Spinal cord (tissue), 10 donors: ENCODE data around the gene PARN. TPM values are rescaled to one million over a fixed set of nuclear protein-coding genes. Genes with fewer than 3 reads are reported as not detected.
"Not testable (repeated sequence)": the region's sequence is repeated elsewhere in the genome, so short reads cannot be mapped to it uniquely, and the experiment has no call there.

Experiments
- DNase-seq, 6 donors: peaks; one replicate each; pipeline versions ENCODE4 v3.0.0 to v3.0.0-alpha.2; 2013 to 2015; ENCODE audit warnings: low spot score in 6 of 6, low read depth in 4 of 6
- H3K27ac ChIP-seq: one replicate; pipeline ENCODE4 v1.5.1; 2013; ENCODE audit warnings: low read depth, low read length, control low read depth
- H3K27me3 ChIP-seq: one replicate; pipeline ENCODE4 v1.6.1; 2013; ENCODE audit warnings: low read length; ENCODE audit not compliant: control insufficient read depth, insufficient read depth
- H3K36me3 ChIP-seq: one replicate; pipeline ENCODE4 v1.6.1; 2013; ENCODE audit warnings: low read length; ENCODE audit not compliant: control insufficient read depth, insufficient read depth
- H3K4me1 ChIP-seq: one replicate; pipeline ENCODE4 v1.6.1; 2013; ENCODE audit warnings: low read length; ENCODE audit not compliant: control insufficient read depth, insufficient read depth
- H3K4me3 ChIP-seq: one replicate; pipeline ENCODE4 v1.5.1; 2013; ENCODE audit warnings: low read depth, low read length, control low read depth
- H3K9me3 ChIP-seq: one replicate; pipeline ENCODE4 v1.6.1; 2013; ENCODE audit warnings: low read length; ENCODE audit not compliant: control insufficient read depth, insufficient read depth
- WGBS: methylation state at CpG from one replicate; pipeline ENCODE4 v1.1.5; 2013; ENCODE audit warnings: missing lambda C conversion rate; ENCODE audit not compliant: insufficient coverage; 5-methylcytosine and 5-hydroxymethylcytosine counted together
- polyA plus RNA-seq, 2 donors: library from polyadenylated mRNA; unstranded; fragments of 120-200 nt; gene quantifications; one replicate each; pipeline ENCODE4 v1.2.1, GENCODE V29; 2013; ENCODE audit not compliant: insufficient read length in 2 of 2
- total RNA-seq, 2 donors: library from RNA; depleted of rRNA in 1 of 2; stranded (reverse); fragments of 120-200 nt in 1 of 2; fragments of >200 nt in 1 of 2; gene quantifications; one replicate each; pipeline versions ENCODE4 v1.2.3 to v1.2.4, GENCODE V29; 2013 to 2014
- donor health status: healthy.

Gene PARN
- total and polyA plus RNA-seq, 4 donors = 23.5 to 33.6 (median 25.2) TPM

DNA sequence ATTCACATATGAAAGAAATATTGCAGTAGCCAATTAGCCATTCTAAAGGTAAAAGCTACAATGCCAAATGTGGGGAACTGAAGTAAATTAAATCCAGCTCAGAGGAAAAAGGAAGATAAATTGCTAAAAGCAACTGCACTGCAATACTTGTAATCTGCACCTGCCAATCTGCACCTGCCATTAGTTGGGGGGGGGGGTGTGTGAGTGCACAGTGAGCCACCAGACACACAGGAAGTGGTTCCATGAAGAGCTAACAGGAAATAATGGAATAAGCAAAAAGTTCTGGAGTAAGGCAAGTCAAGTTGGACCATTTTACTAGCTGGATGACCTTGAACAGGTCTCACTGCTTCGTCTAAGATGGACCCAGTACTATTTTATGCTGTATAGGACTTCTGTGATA, 191.8 kb downstream of the PARN start:
- H3K27ac ChIP-seq = no peak overlapping the region

DNA sequence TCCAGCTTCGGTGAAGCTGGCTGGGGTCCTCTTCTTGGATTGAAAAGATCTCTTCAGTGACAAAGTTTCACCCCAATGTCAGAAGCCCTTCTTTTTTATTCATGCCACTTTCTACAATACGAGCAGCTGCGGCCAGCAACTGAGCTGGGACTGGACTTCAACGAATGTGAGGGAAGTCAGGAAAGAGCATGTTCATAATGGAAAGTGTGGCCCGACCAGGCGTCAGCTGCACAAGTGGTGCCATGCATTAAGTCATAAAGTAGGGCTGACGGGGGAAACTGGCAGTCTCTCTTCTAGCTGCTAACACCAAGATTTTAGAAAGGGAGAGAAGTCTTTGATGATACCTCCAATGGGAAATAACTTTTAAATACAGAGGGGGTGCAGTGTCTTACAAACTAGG, 192.6 kb downstream of the PARN start:
- Histone ChIP-seq H3K27me3 (no peaks in the 10 kb centered on the region), H3K9me3 (no peaks in the 10 kb centered on the region), H3K27ac (no peak overlapping the region), H3K4me1 (no peaks in the 10 kb centered on the region), H3K36me3 (peaks cover 6% of the 10 kb centered on the region), H3K4me3 (no peak overlapping the region)
- WGBS = 55% methylated on average over 3 of the region's 7 CpGs
- DNase-seq = no peak

More for the DNA sequence above, 191.8 kb downstream of the PARN start:
- Histone ChIP-seq H3K9me3 (no peaks in the 10 kb centered on the region), H3K4me1 (no peaks in the 10 kb centered on the region), H3K36me3 (peaks cover 6% of the 10 kb centered on the region), H3K27me3 (no peaks in the 10 kb centered on the region), H3K4me3 (no peak overlapping the region)
- DNase-seq = no peak
- 100% methylated on average over 1 of the region's 1 CpG for WGBS

DNA sequence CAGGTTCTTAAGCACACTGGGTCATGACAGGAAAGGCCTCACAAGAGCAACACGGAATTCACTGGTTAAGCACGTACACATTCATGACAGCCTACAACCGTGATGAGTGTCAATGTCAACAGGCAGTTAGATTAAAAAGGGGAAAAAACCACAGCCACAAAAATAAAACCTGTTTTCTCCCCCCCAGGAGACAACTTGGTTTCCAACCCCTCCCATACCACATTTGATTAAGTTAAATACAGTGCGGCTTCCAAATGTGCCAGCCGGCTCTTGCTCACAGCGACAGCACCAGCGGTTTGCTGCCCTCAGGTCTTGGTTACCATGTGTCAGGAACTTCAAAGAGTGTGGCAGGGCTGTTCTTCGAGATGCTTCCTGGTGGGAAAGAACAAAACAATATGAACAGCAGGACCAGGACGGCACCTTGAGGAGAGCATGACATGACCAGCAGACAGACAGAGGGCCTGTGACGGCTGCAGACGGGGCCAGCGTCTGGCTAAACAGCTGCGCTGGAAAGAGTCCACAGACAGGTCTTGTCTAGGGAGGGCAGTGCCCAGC, 193.6 kb downstream of the PARN start:
- Histone ChIP-seq H3K4me1 (no peaks in the 10 kb centered on the region), H3K27me3 (no peaks in the 10 kb centered on the region), H3K27ac (no peak overlapping the region), H3K4me3 (no peak overlapping the region), H3K36me3 (peaks cover 6% of the 10 kb centered on the region), H3K9me3 (no peaks in the 10 kb centered on the region)
- DNase-seq = no peak
- 45% methylated on average over 10 of the region's 13 CpGs for WGBS

DNA sequence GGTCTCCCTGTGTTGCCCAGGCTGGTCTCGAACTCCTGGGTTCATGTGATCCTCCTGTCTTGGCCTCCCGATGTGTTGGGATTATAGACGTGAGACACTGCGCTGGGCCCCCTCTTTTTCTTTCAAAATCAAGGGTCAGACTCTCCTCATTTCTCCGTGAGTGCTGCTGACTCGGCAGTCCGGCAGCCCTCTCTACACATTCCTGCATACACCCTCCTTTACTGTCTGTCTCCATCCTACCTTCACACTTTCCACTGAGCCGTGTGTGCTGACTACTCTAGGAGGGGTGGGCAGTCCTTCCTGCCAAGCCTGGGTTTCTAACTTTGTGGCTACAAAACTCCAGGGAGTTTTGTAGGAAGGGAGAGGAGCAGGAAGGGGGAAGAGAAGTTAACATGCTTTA, 195.2 kb downstream of the PARN start:
- WGBS = 97% methylated on average over 4 of the region's 8 CpGs
- Histone ChIP-seq H3K36me3 (peaks cover 6% of the 10 kb centered on the region), H3K27me3 (no peaks in the 10 kb centered on the region)

DNA sequence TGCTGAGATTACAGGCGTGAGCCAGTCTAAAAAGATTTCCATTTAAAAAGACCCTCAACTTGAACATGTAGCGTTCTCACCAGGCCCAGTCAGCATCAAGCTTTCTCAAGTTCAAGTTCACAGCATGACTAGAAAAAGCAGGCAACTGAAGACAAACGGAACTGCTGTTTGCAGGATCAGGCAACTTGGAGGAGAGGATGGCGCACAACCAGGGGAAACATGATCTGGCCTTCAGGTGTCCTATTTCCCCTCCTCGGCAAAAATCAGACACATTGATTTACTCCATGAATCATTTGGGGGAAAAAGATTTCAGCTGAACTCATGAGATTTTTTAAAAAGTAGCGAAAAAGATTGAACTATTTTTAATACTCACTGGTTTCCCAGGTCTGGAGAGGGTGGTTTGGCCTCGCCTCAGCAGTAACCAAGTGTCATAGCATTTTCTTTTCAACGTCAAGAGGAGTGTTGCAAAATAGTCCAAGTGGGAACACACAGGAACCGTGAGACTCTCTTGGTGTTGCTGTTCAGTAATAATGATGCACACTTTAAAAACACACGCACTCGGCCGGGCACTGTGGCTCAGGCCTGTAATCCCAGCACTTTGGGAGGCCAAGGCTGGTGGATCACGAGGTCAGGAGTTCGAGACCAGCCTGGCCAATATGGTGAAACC, 201.0 kb downstream of the PARN start:
- not testable (repeated sequence) for H3K36me3 ChIP-seq, DNase-seq, H3K9me3 ChIP-seq, H3K4me3 ChIP-seq, H3K27ac ChIP-seq, H3K27me3 ChIP-seq, H3K4me1 ChIP-seq
- 82% methylated on average over 9 of the region's 14 CpGs for WGBS

More for the DNA sequence above, 195.2 kb downstream of the PARN start:
- Histone ChIP-seq H3K4me3 (no peak overlapping the region), H3K27ac (no peak overlapping the region), H3K4me1 (no peaks in the 10 kb centered on the region), H3K9me3 (no peaks in the 10 kb centered on the region)
- no peak for DNase-seq

DNA sequence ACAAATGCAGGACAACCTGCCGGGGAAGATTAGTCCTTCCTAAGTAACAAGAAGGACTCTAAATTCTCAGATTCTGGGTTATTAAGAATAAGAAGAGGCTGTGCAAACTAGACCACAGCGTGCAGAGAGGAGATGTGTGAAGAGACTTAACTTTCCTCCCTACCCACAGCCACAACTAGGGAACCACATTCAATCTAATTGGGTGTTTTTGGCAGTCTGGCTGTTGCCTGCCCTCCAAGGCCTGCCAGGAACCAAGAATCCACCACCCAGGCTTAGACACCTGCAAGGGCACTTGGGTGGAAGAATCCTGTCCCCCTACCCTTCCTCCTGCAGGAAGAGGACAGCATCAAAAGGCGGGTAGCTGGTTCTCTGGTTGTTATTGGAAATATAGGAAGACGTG, 202.0 kb downstream of the PARN start:
- no peak for DNase-seq
- H3K27ac ChIP-seq = no peak overlapping the region
- H3K4me3 ChIP-seq = no peak overlapping the region
- H3K9me3 ChIP-seq = no peaks in the 10 kb centered on the region
- H3K27me3 ChIP-seq = no peaks in the 10 kb centered on the region
- peaks cover 3% of the 10 kb centered on the region for H3K4me1 ChIP-seq
- no peaks in the 10 kb centered on the region for H3K36me3 ChIP-seq
- WGBS = no CpG with 5 or more reads among the region's 4 CpGs

DNA sequence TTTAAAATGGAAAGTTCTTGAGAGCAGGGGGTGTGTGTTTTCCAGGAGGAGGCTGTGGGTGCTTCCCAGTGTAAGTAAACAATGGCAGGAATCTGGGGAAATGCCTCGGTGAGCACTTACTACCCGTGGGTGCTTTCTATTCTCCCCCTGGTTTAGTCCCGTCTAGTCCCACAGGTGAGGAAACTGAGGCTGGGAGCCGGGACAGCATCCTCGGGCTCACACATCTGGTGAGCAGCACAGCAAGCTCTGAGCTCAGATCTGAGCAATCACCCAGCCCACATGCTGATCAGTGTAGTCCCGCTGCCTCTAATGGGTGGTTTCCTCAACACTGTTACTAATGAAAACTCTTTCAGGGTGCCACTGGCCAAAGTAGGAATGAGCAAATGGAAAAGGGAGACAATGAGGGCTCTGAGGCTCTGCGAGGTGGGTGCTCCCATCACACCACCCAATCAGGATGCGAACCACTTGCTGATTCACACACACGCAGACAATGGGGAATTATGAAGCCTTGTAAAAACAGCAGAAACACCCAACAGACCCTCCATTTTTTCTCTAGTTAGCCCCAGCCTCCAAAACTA, 202.6 kb downstream of the PARN start:
- Histone ChIP-seq H3K9me3 (no peaks in the 10 kb centered on the region), H3K4me1 (peaks cover 3% of the 10 kb centered on the region), H3K36me3 (no peaks in the 10 kb centered on the region), H3K27ac (no peak overlapping the region), H3K27me3 (no peaks in the 10 kb centered on the region), H3K4me3 (no peak overlapping the region)
- no peak for DNase-seq
- 77% methylated on average over 6 of the region's 9 CpGs for WGBS

DNA sequence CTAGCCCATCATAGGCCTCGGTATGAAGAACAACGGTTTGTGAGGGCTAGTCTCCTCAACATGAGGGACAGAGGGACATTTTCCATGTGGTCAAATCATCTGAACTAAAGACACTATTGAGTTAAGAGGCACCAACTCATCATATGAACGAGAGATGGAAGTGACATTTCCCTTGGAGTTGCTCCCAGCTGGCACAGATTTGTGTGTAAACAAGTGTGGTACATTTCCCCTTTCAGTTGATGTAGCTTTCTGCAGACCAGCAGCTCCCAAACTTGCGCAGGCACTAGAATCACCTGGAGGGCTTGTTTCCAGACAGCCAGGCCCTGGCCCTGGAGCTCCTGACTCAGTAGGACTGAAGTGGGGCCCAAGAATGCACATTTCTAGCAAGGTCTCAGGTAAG, 205.5 kb downstream of the PARN start:
- no peaks in the 10 kb centered on the region for H3K9me3 ChIP-seq
- no peak for DNase-seq
- H3K27ac ChIP-seq = no peak overlapping the region
- WGBS = 100% methylated on average over 2 of the region's 4 CpGs
- no peak overlapping the region for H3K4me3 ChIP-seq
- no peaks in the 10 kb centered on the region for H3K27me3 ChIP-seq
- H3K4me1 ChIP-seq = peaks cover 3% of the 10 kb centered on the region
- H3K36me3 ChIP-seq = no peaks in the 10 kb centered on the region

DNA sequence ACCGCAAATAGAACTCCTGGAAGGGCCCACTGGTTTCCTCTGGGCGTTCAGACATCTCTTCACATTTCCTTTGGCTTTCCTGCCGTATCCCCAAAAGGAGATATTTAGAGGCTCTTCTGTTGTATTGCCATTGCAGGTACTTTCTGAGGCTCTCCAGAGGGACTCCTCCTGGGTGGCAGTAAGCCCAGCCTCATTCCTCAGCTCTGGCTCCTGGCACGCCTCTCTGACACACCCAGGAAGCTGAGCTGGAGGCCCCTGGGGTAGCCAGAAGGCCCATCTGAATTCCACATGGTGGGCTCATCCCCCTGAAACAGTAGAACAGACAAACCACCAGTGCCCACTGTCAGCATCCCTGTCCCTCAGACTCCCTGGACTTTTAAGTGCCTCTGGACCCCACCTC, 206.7 kb downstream of the PARN start:
- H3K27ac ChIP-seq = no peak overlapping the region
- peaks cover 3% of the 10 kb centered on the region for H3K4me1 ChIP-seq
- no peaks in the 10 kb centered on the region for H3K9me3 ChIP-seq
- no peaks in the 10 kb centered on the region for H3K36me3 ChIP-seq
- no peaks in the 10 kb centered on the region for H3K27me3 ChIP-seq
- H3K4me3 ChIP-seq = no peak overlapping the region
- 94% methylated on average over 2 of the region's 4 CpGs for WGBS
- no peak for DNase-seq
